IMR-90 (cell line): ENCODE measurements around the gene H19. TPM values are rescaled to one million over a fixed set of nuclear protein-coding genes. Genes with fewer than 3 reads are reported as not detected.

Source experiments
- ATAC-seq: fragments of 200-7000 bp; cut with Tn5 transposase; 2 replicates; pipeline ENCODE4 v1.9.1; 2020; ENCODE audit warnings: low read depth, mild to moderate bottlenecking, moderate library complexity
- BruUV-seq: library from RNA; stranded (reverse); fragments of 400-500 nt; replicated peaks from 2 replicates; lab custom pipeline; 2021; lab: Mats Ljungman, UMichigan
- CTCF ChIA-PET: fragments of 300-600 bp; formaldehyde crosslinking; extraction: SDS; loops from one replicate; lab custom pipeline; 2021; ENCODE audit warnings: antibody characterized with exemption; lab: Yijun Ruan, JAX
- POLR2A ChIA-PET: fragments of 300-600 bp; sonication (Branson Sonifier 250); formaldehyde crosslinking; loops from one replicate; lab custom pipeline; 2022; ENCODE audit warnings: antibody characterized with exemption; ENCODE audit not compliant: unreplicated experiment; lab: Charles Lee
- DNase-seq: peaks from one replicate; pipeline ENCODE4 v3.0.0; 2013
- H2AFZ ChIP-seq: replicated peaks from 2 replicates; pipeline ENCODE3; 2013; ENCODE audit warnings: low read length, mild to moderate bottlenecking; ENCODE audit not compliant: poor library complexity
- H2AK5ac ChIP-seq: 2 replicates; pipeline ENCODE4 v1.6.1; 2013; ENCODE audit warnings: low read depth, low read length, inconsistent platforms
- H2AK9ac ChIP-seq: replicated peaks from 2 replicates; pipeline ENCODE3; 2013; ENCODE audit warnings: mild to moderate bottlenecking, low read depth, low read length, moderate library complexity; ENCODE audit not compliant: poor library complexity
- H2BK120ac ChIP-seq: 2 replicates; pipeline ENCODE4 v1.6.1; 2013; ENCODE audit warnings: low read depth, low read length, inconsistent platforms
- H2BK15ac ChIP-seq: 3 replicates; pipeline ENCODE4 v1.6.1; 2013; ENCODE audit warnings: low read depth, low read length, inconsistent platforms
- H2BK20ac ChIP-seq: 2 replicates; pipeline ENCODE4 v1.6.1; 2013; ENCODE audit warnings: low read depth, mild to moderate bottlenecking, inconsistent platforms, low read length, moderate library complexity
- H2BK5ac ChIP-seq: 2 replicates; pipeline ENCODE4 v1.6.1; 2013; ENCODE audit warnings: mild to moderate bottlenecking, low read depth, low read length, inconsistent platforms; ENCODE audit not compliant: poor library complexity, severe bottlenecking
- H3K14ac ChIP-seq: replicated peaks from 2 replicates; pipeline ENCODE4 v1.6.1; 2013; ENCODE audit warnings: low read depth, low read length, inconsistent platforms
- H3K18ac ChIP-seq: 2 replicates; pipeline ENCODE4 v1.6.1; 2013; ENCODE audit warnings: low read depth, low read length, control low read depth
- H3K23ac ChIP-seq: 2 replicates; pipeline ENCODE4 v1.6.1; 2013; ENCODE audit warnings: low read depth, low read length, inconsistent platforms
- H3K27ac ChIP-seq: 2 replicates; pipeline ENCODE4 v1.5.1; 2013; ENCODE audit warnings: mild to moderate bottlenecking, control low read depth, low read length; ENCODE audit not compliant: insufficient read depth
- H3K27me3 ChIP-seq: 2 replicates; pipeline ENCODE4 v1.6.1; 2013; ENCODE audit warnings: low read length; ENCODE audit not compliant: control insufficient read depth, insufficient read depth
- H3K36me3 ChIP-seq: 2 replicates; pipeline ENCODE4 v1.6.1; 2013; ENCODE audit warnings: low read length, mixed read lengths; ENCODE audit not compliant: control insufficient read depth, insufficient read depth
- H3K4ac ChIP-seq: 2 replicates; pipeline ENCODE4 v1.6.1; 2013; ENCODE audit warnings: low read depth, low read length, inconsistent platforms
- H3K4me1 ChIP-seq: 2 replicates; pipeline ENCODE4 v1.6.1; 2013; ENCODE audit warnings: low read length, mixed read lengths; ENCODE audit not compliant: control insufficient read depth, insufficient read depth
- H3K4me2 ChIP-seq: 2 replicates; pipeline ENCODE4 v1.6.1; 2013; ENCODE audit warnings: low read depth, mild to moderate bottlenecking, control low read depth, low read length, moderate library complexity
- H3K4me3 ChIP-seq: 2 replicates; pipeline ENCODE4 v1.5.1; 2013; ENCODE audit warnings: low read depth, mild to moderate bottlenecking, control low read depth, low read length, moderate library complexity; ENCODE audit not compliant: insufficient read depth
- H3K56ac ChIP-seq: 2 replicates; pipeline ENCODE4 v1.6.1; 2013; ENCODE audit warnings: low read length, inconsistent platforms; ENCODE audit not compliant: insufficient read depth; ENCODE audit errors: extremely low read depth
- H3K79me1 ChIP-seq, 2 experiments: 2 replicates each; pipeline ENCODE4 v1.6.1; 2013; ENCODE audit warnings: low read length in 2 of 2, inconsistent platforms in 1 of 2, low read depth in 1 of 2
- H3K9ac ChIP-seq: 2 replicates; pipeline ENCODE4 v1.6.1; 2013; ENCODE audit warnings: low read depth, low read length, control low read depth
- H3K9me1 ChIP-seq: 2 replicates; pipeline ENCODE4 v1.6.1; 2013; ENCODE audit warnings: low read length, inconsistent platforms; ENCODE audit not compliant: insufficient read depth
- H3K9me3 ChIP-seq: 2 replicates; pipeline ENCODE4 v1.6.1; 2013; ENCODE audit warnings: low read length; ENCODE audit not compliant: control insufficient read depth, insufficient read depth
- H4K20me1 ChIP-seq: 2 replicates; pipeline ENCODE4 v1.6.1; 2013; ENCODE audit warnings: low read length, inconsistent platforms; ENCODE audit not compliant: insufficient read depth
- H4K5ac ChIP-seq: 2 replicates; pipeline ENCODE4 v1.6.1; 2013; ENCODE audit warnings: mild to moderate bottlenecking, low read depth, low read length, control low read depth
- H4K8ac ChIP-seq, 2 experiments: 2 replicates each; pipeline ENCODE4 v1.6.1; 2013; ENCODE audit warnings: low read depth in 2 of 2, low read length in 2 of 2, control low read depth in 1 of 2, inconsistent platforms in 1 of 2
- H4K91ac ChIP-seq: 2 replicates; pipeline ENCODE4 v1.6.1; 2013; ENCODE audit warnings: low read depth, low read length, inconsistent platforms; ENCODE audit not compliant: insufficient read depth
- FOS ChIP-seq: fragments of 150-350 bp; IDR thresholded peaks from 2 replicates; pipeline ENCODE4 v1.6.1; 2016; ENCODE audit warnings: low read depth, low read length
- MAFK ChIP-seq: IDR thresholded peaks from 2 replicates; pipeline ENCODE4 v1.6.1; 2012; ENCODE audit warnings: low read depth, low read length, improper control_type of control experiment
- MXI1 ChIP-seq: IDR thresholded peaks from 2 replicates; pipeline ENCODE4 v1.6.1; 2012; ENCODE audit warnings: low read depth, mild to moderate bottlenecking, low read length, moderate library complexity, borderline replicate concordance
- NFE2L2 ChIP-seq: fragments of 150-350 bp; IDR thresholded peaks from 2 replicates; pipeline ENCODE4 v1.6.1; 2016; ENCODE audit warnings: low read depth, mild to moderate bottlenecking, low read length
- WGBS, 2 experiments: methylation state at CpG; one replicate each; pipeline versions ENCODE4 v1.1.5 to v1.1.7; 2013; ENCODE audit warnings: missing lambda C conversion rate in 2 of 2; ENCODE audit not compliant: insufficient read length in 1 of 2; ENCODE audit errors: extremely low coverage in 2 of 2; 5-methylcytosine and 5-hydroxymethylcytosine counted together
- dilution Hi-C: fragments of 300-500 bp; cut with HindIII; formaldehyde crosslinking; loops from one replicate; pipeline ENCODE4 v1.14.3; 2018; ENCODE audit warnings: low sequenced_read_pairs; ENCODE audit not compliant: unreplicated experiment
- in situ Hi-C: fragments of 300-500 bp; cut with MboI; formaldehyde crosslinking; loops from 3 replicates; pipeline ENCODE4 v1.14.3; 2019; ENCODE audit warnings: low sequenced_read_pairs, inconsistent platforms, mixed read lengths
- intact Hi-C: fragments of 100-400 bp; cut with micrococcal nuclease; formaldehyde crosslinking; loops from 2 replicates; pipeline ENCODE4 v1.10.0; 2022
- polyA plus RNA-seq, 3 experiments: library from polyadenylated mRNA; depleted of rRNA; stranded (reverse); fragments of >200 nt; gene quantifications; 2 replicates each; pipeline ENCODE4 v1.2.3, GENCODE V29; 2012; ENCODE audit warnings: low replicate concordance in 1 of 3
- total RNA-seq: library from RNA; depleted of rRNA; stranded (reverse); fragments of >200 nt; gene quantifications from 2 replicates; pipeline ENCODE4 v1.2.3, GENCODE V29; 2012
- TF ChIP-seq, protein P1 (sequence below): conservative IDR thresholded peaks from 2 replicates; pipeline ENCODE4 v1.5.1; 2012; ENCODE audit warnings: mild to moderate bottlenecking, low read depth, low read length, improper control_type of control experiment
- TF ChIP-seq, protein P2 (sequence below): fragments of 150-350 bp; IDR thresholded peaks from 2 replicates; pipeline ENCODE4 v1.6.1; 2016; ENCODE audit warnings: low read depth, mild to moderate bottlenecking, low read length, moderate library complexity, borderline replicate concordance

H19 gene
- total and polyA plus RNA-seq, 2 of the 4 experiments (the other 2 are of a cell fraction) = 0.41 TPM; not detected in 1

DNA sequence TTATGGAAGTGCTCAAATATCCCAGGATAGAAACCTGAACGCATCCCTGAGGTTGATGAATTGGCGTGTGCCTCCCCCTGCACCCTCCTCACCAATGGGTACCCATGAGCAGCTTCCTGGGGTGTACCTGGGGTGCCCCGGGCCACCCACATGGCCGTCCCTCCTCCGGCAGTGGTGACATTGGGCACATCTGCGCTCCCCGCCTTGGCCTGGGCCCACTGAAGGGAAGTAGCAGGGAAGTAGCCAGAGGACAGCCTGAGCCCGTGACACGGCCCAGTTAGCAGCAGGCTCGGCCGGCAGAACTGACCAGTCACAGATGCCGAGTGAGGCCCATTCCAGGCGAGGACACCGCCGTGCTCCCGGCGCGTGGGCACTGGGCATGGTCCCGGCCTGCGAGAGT is 33.8 kb downstream of the H19 start:
- Histone ChIP-seq H3K4ac (no peak overlapping the region), H2BK5ac (no peak overlapping the region), H3K9ac (no peak overlapping the region), H3K27ac (no peak overlapping the region), H2AK5ac (no peak overlapping the region), H3K4me3 (no peak overlapping the region), H3K23ac (no peak overlapping the region), H3K27me3 (no peaks in the 10 kb centered on the region), H3K14ac (no peak overlapping the region), H4K8ac (no peak overlapping the region), H4K20me1 (no peaks in the 10 kb centered on the region), H3K36me3 (no peaks in the 10 kb centered on the region), H4K91ac (no peak overlapping the region), H3K4me1 (no peaks in the 10 kb centered on the region), H4K5ac (no peak overlapping the region), H3K56ac (no peak overlapping the region), H2BK15ac (no peak overlapping the region), H2BK20ac (no peak overlapping the region), H2AFZ (no peak overlapping the region), H2AK9ac (no peak overlapping the region), H3K9me3 (no peaks in the 10 kb centered on the region), H2BK120ac (no peak overlapping the region), H3K79me1 (no peaks in the 10 kb centered on the region), H3K4me2 (no peak overlapping the region), H3K9me1 (no peaks in the 10 kb centered on the region), H3K18ac (no peak overlapping the region)
- DNase-seq = no peak
- ChIA-PET CTCF (no interaction called here), POLR2A (no interaction called here)
- no peak for ATAC-seq
- in situ Hi-C loops = no loop called here
- dilution Hi-C loops = no loop called here
- no CpG with 5 or more reads among the region's 20 CpGs for WGBS, 2 experiments
- TF ChIP-seq, protein P1, sequence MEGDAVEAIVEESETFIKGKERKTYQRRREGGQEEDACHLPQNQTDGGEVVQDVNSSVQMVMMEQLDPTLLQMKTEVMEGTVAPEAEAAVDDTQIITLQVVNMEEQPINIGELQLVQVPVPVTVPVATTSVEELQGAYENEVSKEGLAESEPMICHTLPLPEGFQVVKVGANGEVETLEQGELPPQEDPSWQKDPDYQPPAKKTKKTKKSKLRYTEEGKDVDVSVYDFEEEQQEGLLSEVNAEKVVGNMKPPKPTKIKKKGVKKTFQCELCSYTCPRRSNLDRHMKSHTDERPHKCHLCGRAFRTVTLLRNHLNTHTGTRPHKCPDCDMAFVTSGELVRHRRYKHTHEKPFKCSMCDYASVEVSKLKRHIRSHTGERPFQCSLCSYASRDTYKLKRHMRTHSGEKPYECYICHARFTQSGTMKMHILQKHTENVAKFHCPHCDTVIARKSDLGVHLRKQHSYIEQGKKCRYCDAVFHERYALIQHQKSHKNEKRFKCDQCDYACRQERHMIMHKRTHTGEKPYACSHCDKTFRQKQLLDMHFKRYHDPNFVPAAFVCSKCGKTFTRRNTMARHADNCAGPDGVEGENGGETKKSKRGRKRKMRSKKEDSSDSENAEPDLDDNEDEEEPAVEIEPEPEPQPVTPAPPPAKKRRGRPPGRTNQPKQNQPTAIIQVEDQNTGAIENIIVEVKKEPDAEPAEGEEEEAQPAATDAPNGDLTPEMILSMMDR = no peak
- TF ChIP-seq NFE2L2 (no peak), FOS (no peak), MXI1 (no peak), MAFK (no peak)
- TF ChIP-seq, protein P2, sequence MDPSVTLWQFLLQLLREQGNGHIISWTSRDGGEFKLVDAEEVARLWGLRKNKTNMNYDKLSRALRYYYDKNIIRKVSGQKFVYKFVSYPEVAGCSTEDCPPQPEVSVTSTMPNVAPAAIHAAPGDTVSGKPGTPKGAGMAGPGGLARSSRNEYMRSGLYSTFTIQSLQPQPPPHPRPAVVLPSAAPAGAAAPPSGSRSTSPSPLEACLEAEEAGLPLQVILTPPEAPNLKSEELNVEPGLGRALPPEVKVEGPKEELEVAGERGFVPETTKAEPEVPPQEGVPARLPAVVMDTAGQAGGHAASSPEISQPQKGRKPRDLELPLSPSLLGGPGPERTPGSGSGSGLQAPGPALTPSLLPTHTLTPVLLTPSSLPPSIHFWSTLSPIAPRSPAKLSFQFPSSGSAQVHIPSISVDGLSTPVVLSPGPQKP = no peak
- intact Hi-C loops = no loop called here
- no TSS peak for BruUV-seq
